SK-N-SH (cell line): ENCODE results near the gene COL26A1. TPM values are rescaled to one million over a fixed set of nuclear protein-coding genes. Genes with fewer than 3 reads are reported as not detected.

Source experiments
- CTCF ChIA-PET: fragments of 300-600, 350-600 bp; formaldehyde crosslinking; extraction: SDS; loops from one replicate; lab custom pipeline; 2021; lab: Yijun Ruan, JAX
- POLR2A ChIA-PET: fragments of 350-600 bp; sonication (Branson Sonifier 250); formaldehyde crosslinking; extraction: SDS; loops from one replicate; lab custom pipeline; 2020; ENCODE audit warnings: antibody characterized with exemption, inconsistent platforms; lab: Yijun Ruan, JAX
- DNase-seq: peaks from one replicate; pipeline ENCODE4 v3.0.0; 2012
- H2AFZ ChIP-seq: fragments of 200-600 bp; sonication (generic); 2 replicates; pipeline ENCODE4 v1.8.1; 2016; ENCODE audit warnings: antibody characterized with exemption, mild to moderate bottlenecking, low read depth
- H3F3A ChIP-seq: fragments of 200-600 bp; sonication (generic); replicated peaks from 2 replicates; pipeline ENCODE3; 2016; ENCODE audit warnings: antibody characterized with exemption, mild to moderate bottlenecking; ENCODE audit not compliant: insufficient read depth
- H3K27ac ChIP-seq, 2 experiments: fragments of 200-500 bp in 1 of 2; fragments of 200-600 bp in 1 of 2; sonication (Bioruptor generic) in 1 of 2; sonication (generic), shearing (Covaris generic) in 1 of 2; 2 replicates each; pipeline versions ENCODE4 v1.5.1 to v1.6.1; 2014 to 2016; ENCODE audit warnings: low read depth in 2 of 2, inconsistent platforms in 1 of 2, low read length in 1 of 2, mild to moderate bottlenecking in 1 of 2, mixed read lengths in 1 of 2
- H3K27me3 ChIP-seq: fragments of 200-600 bp; sonication (generic), shearing (Covaris generic); 2 replicates; pipeline ENCODE4 v1.6.1; 2016; ENCODE audit warnings: mixed run types; ENCODE audit not compliant: insufficient read depth
- H3K36me3 ChIP-seq, 2 experiments: fragments of 200-500 bp in 1 of 2; fragments of 200-600 bp in 1 of 2; sonication (Bioruptor generic) in 1 of 2; sonication (generic) in 1 of 2; replicated peaks in 1 of 2; 2 replicates each; pipeline versions ENCODE3 to v1.5.1; 2014 to 2016; ENCODE audit warnings: low read length in 1 of 2, mild to moderate bottlenecking in 1 of 2; ENCODE audit not compliant: insufficient read depth in 2 of 2, control insufficient read depth in 1 of 2
- H3K4me1 ChIP-seq, 2 experiments: fragments of 200-500 bp in 1 of 2; fragments of 200-600 bp in 1 of 2; sonication (Bioruptor generic) in 1 of 2; sonication (generic), shearing (Covaris generic) in 1 of 2; 2 replicates each; pipeline versions ENCODE4 v1.5.1 to v1.6.1; 2014 to 2016; ENCODE audit warnings: low read depth in 1 of 2, low read length in 1 of 2, mixed run types in 1 of 2; ENCODE audit not compliant: insufficient read depth in 2 of 2, control insufficient read depth in 1 of 2
- H3K4me2 ChIP-seq: fragments of 200-600 bp; sonication (generic), shearing (Covaris generic); 2 replicates; pipeline ENCODE4 v1.6.1; 2017; ENCODE audit warnings: mixed run types
- H3K4me3 ChIP-seq, 2 experiments: fragments of 200-500 bp in 1 of 2; fragments of 200-600 bp in 1 of 2; sonication (Bioruptor generic) in 1 of 2; sonication (generic), shearing (Covaris generic) in 1 of 2; 2 replicates each; pipeline versions ENCODE4 v1.5.1 to v1.8.1; 2014 to 2016; ENCODE audit warnings: low read depth in 2 of 2, inconsistent platforms in 1 of 2, low read length in 1 of 2, mild to moderate bottlenecking in 1 of 2, mixed read lengths in 1 of 2, moderate library complexity in 1 of 2
- H3K79me2 ChIP-seq: fragments of 200-600 bp; sonication (generic); 2 replicates; pipeline ENCODE4 v1.8.1; 2017; ENCODE audit warnings: mild to moderate bottlenecking; ENCODE audit not compliant: insufficient read depth
- H3K9ac ChIP-seq: fragments of 200-600 bp; sonication (generic); 2 replicates; pipeline ENCODE4 v1.6.1; 2017; ENCODE audit warnings: mixed run types
- H3K9me2 ChIP-seq: fragments of 200-600 bp; sonication (generic); 2 replicates; pipeline ENCODE4 v1.6.1; 2017; ENCODE audit warnings: mixed run types
- H3K9me3 ChIP-seq: fragments of 200-600 bp; sonication (generic); 2 replicates; pipeline ENCODE4 v1.6.1; 2017; ENCODE audit warnings: mixed run types, mild to moderate bottlenecking, moderate library complexity
- H4K20me1 ChIP-seq: fragments of 200-600 bp; sonication (generic); 2 replicates; pipeline ENCODE4 v1.6.1; 2017; ENCODE audit warnings: mild to moderate bottlenecking, mixed run types; ENCODE audit not compliant: insufficient read depth
- CHD2 ChIP-seq: fragments of 150-350 bp; IDR thresholded peaks from 2 replicates; pipeline ENCODE4 v1.6.1; 2018; ENCODE audit warnings: low read length; ENCODE audit not compliant: partially characterized antibody
- ELF1 ChIP-seq: IDR thresholded peaks from 2 replicates; pipeline ENCODE4 v1.4.0; 2012
- FOXJ3 ChIP-seq: sonication (generic); formaldehyde crosslinking; IDR thresholded peaks from 2 replicates; pipeline ENCODE4 v1.5.1; 2020; ENCODE audit warnings: mild to moderate bottlenecking, missing genetic modification reagents
- GABPA ChIP-seq: IDR thresholded peaks from 2 replicates; pipeline ENCODE4 v1.4.0; 2012; ENCODE audit warnings: low read depth, mild to moderate bottlenecking
- GATA2 ChIP-seq: sonication (generic); formaldehyde crosslinking; IDR thresholded peaks from 2 replicates; pipeline ENCODE4 v1.5.0; 2020; ENCODE audit warnings: mild to moderate bottlenecking, missing genetic modification reagents
- JUND ChIP-seq: IDR thresholded peaks from 2 replicates; pipeline ENCODE4 v1.4.0; 2012
- MEF2A ChIP-seq: IDR thresholded peaks from 2 replicates; pipeline ENCODE4 v1.4.0; 2012; ENCODE audit warnings: low read depth, borderline replicate concordance
- MXI1 ChIP-seq: IDR thresholded peaks from 2 replicates; pipeline ENCODE4 v1.6.1; 2012; ENCODE audit warnings: mild to moderate bottlenecking, low read depth, low read length, improper control_type of control experiment
- NFIC ChIP-seq: IDR thresholded peaks from 2 replicates; pipeline ENCODE4 v1.4.0; 2012; ENCODE audit warnings: borderline replicate concordance
- NRF1 ChIP-seq: IDR thresholded peaks from 2 replicates; pipeline ENCODE4 v1.6.1; 2012; ENCODE audit warnings: low read depth, mild to moderate bottlenecking, low read length
- POLR2AphosphoS5 ChIP-seq: IDR thresholded peaks from 2 replicates; pipeline ENCODE4 v1.6.1; 2012; ENCODE audit warnings: low read depth, low read length
- RXRA ChIP-seq: IDR thresholded peaks from 2 replicates; pipeline ENCODE4 v1.4.0; 2012; ENCODE audit warnings: low read depth, mild to moderate bottlenecking, borderline replicate concordance
- TCF12 ChIP-seq: IDR thresholded peaks from 2 replicates; pipeline ENCODE4 v1.4.0; 2012
- TEAD4 ChIP-seq: IDR thresholded peaks from 2 replicates; pipeline ENCODE4 v1.4.0; 2012; ENCODE audit warnings: mild to moderate bottlenecking, borderline replicate concordance; ENCODE audit not compliant: insufficient read depth
- YY1 ChIP-seq: IDR thresholded peaks from 2 replicates; pipeline ENCODE4 v1.4.0; 2012; ENCODE audit warnings: low read depth, mild to moderate bottlenecking
- WGBS: methylation state at CpG from one replicate; pipeline ENCODE4 v1.1.6; 2017; ENCODE audit warnings: low lambda C conversion rate; 5-methylcytosine and 5-hydroxymethylcytosine counted together
- polyA plus RNA-seq, 3 experiments: library from polyadenylated mRNA; depleted of rRNA; stranded (reverse); fragments of >200 nt; gene quantifications; 2 replicates each; pipeline ENCODE4 v1.2.3, GENCODE V29; 2012
- TF ChIP-seq, protein P1 (sequence below): fragments of 200-600 bp; sonication (generic); IDR thresholded peaks from 2 replicates; pipeline ENCODE4 v1.6.1; 2017; ENCODE audit warnings: antibody characterized with exemption, mild to moderate bottlenecking, moderate library complexity
- TF ChIP-seq, protein P2 (sequence below): IDR thresholded peaks from 2 replicates; pipeline ENCODE4; 2012
- TF ChIP-seq, protein P3 (sequence below): IDR thresholded peaks from 2 replicates; pipeline ENCODE4 v1.4.0; 2012; ENCODE audit warnings: low read depth, borderline replicate concordance

Gene COL26A1
- polyA plus RNA-seq, 1 of the 3 experiments (the other 2 are of a cell fraction): 0.05 TPM

DNA sequence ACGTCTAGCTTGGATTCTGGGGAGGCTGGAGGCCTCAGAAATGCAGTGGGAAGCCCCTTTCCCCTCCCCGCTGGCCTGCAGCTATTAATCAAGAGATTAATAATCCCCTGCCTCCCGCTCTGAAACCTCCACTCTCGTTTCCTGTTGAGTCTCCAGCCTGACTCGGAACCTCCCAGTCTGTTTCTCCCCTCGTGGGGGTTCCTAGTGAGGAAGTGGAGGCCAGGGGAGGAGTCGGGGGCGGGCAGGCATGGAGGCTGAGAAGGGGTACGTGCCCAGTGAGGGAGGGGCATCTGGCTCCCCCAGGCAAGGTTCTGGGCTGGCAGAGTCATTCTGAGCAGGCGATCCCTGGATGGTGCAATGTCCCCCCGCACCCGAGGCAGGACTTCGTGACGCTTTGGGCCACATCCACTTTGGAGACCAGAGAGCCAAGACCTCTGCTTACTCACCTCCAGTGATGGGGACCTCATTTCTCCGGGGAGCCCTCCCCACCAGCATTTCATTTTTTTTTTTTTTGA is 73.6 kb downstream of the COL26A1 start:
- Histone ChIP-seq H3K4me1 (peaks cover 0 to 4% of the 10 kb centered on the region in 2 experiments; a peak in 1 of 4 replicates), H3K79me2 (no peaks in the 10 kb centered on the region), H3K9me2 (no peaks in the 10 kb centered on the region), H2AFZ (no peak overlapping the region), H4K20me1 (no peaks in the 10 kb centered on the region), H3K4me2 (no peak overlapping the region), H3F3A (no peaks in the 10 kb centered on the region), H3K9ac (no peak overlapping the region), H3K4me3 (no peak overlapping the region), H3K36me3 (no peaks in the 10 kb centered on the region), H3K9me3 (no peaks in the 10 kb centered on the region), H3K27me3 (peaks cover 48% of the 10 kb centered on the region), H3K27ac (no peak overlapping the region)
- CTCF ChIA-PET: interaction anchor here (1.0 to 6.9 kb wide), 7 partner anchors 13 to 121 kb away, joined by 3 to 81 read pairs (median 3); partner anchors contain the start of gene COL26A1
- POLR2A ChIA-PET: interaction anchor here (0.6 kb wide), 1 partner anchor 54 kb away, joined by 4 read pairs; no protein-coding TSS in a partner anchor
- TF ChIP-seq GATA2 (CRISPR knock-in tag) (no peak), NRF1 (no peak), YY1 (no peak), FOXJ3 (CRISPR knock-in tag) (no peak), ELF1 (no peak), POLR2AphosphoS5 (no peak), GABPA (no peak), CHD2 (no peak), NFIC (no peak), MXI1 (no peak), TEAD4 (no peak), RXRA (no peak), JUND (no peak), MEF2A (no peak), TCF12 (no peak)
- TF ChIP-seq, protein P1, sequence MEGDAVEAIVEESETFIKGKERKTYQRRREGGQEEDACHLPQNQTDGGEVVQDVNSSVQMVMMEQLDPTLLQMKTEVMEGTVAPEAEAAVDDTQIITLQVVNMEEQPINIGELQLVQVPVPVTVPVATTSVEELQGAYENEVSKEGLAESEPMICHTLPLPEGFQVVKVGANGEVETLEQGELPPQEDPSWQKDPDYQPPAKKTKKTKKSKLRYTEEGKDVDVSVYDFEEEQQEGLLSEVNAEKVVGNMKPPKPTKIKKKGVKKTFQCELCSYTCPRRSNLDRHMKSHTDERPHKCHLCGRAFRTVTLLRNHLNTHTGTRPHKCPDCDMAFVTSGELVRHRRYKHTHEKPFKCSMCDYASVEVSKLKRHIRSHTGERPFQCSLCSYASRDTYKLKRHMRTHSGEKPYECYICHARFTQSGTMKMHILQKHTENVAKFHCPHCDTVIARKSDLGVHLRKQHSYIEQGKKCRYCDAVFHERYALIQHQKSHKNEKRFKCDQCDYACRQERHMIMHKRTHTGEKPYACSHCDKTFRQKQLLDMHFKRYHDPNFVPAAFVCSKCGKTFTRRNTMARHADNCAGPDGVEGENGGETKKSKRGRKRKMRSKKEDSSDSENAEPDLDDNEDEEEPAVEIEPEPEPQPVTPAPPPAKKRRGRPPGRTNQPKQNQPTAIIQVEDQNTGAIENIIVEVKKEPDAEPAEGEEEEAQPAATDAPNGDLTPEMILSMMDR: no peak
- TF ChIP-seq, protein P2, sequence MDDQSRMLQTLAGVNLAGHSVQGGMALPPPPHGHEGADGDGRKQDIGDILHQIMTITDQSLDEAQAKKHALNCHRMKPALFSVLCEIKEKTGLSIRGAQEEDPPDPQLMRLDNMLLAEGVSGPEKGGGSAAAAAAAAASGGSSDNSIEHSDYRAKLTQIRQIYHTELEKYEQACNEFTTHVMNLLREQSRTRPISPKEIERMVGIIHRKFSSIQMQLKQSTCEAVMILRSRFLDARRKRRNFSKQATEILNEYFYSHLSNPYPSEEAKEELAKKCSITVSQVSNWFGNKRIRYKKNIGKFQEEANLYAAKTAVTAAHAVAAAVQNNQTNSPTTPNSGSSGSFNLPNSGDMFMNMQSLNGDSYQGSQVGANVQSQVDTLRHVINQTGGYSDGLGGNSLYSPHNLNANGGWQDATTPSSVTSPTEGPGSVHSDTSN: no peak
- TF ChIP-seq, protein P3, sequence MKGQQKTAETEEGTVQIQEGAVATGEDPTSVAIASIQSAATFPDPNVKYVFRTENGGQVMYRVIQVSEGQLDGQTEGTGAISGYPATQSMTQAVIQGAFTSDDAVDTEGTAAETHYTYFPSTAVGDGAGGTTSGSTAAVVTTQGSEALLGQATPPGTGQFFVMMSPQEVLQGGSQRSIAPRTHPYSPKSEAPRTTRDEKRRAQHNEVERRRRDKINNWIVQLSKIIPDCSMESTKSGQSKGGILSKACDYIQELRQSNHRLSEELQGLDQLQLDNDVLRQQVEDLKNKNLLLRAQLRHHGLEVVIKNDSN: no peak
- 70% methylated on average over 13 of the region's 15 CpGs for WGBS
- no peak for DNase-seq
